Tongue (tissue), 2 donors: ENCODE data around the gene ACIN1. TPM values are rescaled to one million over a fixed set of nuclear protein-coding genes. Genes with fewer than 3 reads are reported as not detected.
A peak's percentile ranks its signal among the peaks of the same experiment; 100 is the strongest.

ENCODE experiments used
- DNase-seq: peaks from one replicate; pipeline ENCODE4 v3.0.0-alpha.2; 2015
- total RNA-seq: library from RNA; depleted of rRNA; stranded (reverse); fragments of >200 nt; gene quantifications from one replicate; pipeline ENCODE4 v1.2.3, GENCODE V29; 2014

ACIN1 gene
- total RNA-seq, 1 donor from 2014 or later: 103 TPM

- peak; percentile 91 for DNase-seq
Observed at GRCh38 chr14:23056956-23057756, 37.8 kb downstream of the ACIN1 start, which contains the start of gene CDH24. Gene CDH24 (minus strand): TSS chr14:23057520. CDS start chr14:23055733, 1,787 bp downstream.

GRCh38 chr14:23056145-23056955 lies 38.6 kb downstream of the ACIN1 start:
- DNase-seq: peak; percentile 61

- no peak for DNase-seq
Observed at GRCh38 chr14:23055621-23056144, 39.3 kb downstream of the ACIN1 start.

GRCh38 chr14:23055147-23055550 lies 39.8 kb downstream of the ACIN1 start:
- DNase-seq: no peak

GRCh38 chr14:23054000-23054811 lies 40.7 kb downstream of the ACIN1 start:
- DNase-seq: no peak

GRCh38 chr14:23053426-23053825 lies 41.5 kb downstream of the ACIN1 start:
- DNase-seq: no peak

- DNase-seq: no peak
Observed at GRCh38 chr14:23052671-23053070, 42.3 kb downstream of the ACIN1 start.

- no peak for DNase-seq
Observed at GRCh38 chr14:23052182-23052623, 42.7 kb downstream of the ACIN1 start.

- no peak for DNase-seq
Observed at GRCh38 chr14:23051141-23052057, 43.5 kb downstream of the ACIN1 start.

GRCh38 chr14:23049011-23049410 lies 45.9 kb downstream of the ACIN1 start:
- DNase-seq: no peak

GRCh38 chr14:23047751-23048693 lies 46.9 kb downstream of the ACIN1 start:
- DNase-seq: no peak

GRCh38 chr14:23047034-23047634 lies 47.8 kb downstream of the ACIN1 start:
- no peak for DNase-seq

- no peak for DNase-seq
Observed at GRCh38 chr14:23045419-23046357, 49.2 kb downstream of the ACIN1 start.

- no peak for DNase-seq
Observed at GRCh38 chr14:23044840-23045239, 50.1 kb downstream of the ACIN1 start.

- no peak for DNase-seq
Observed at GRCh38 chr14:23043754-23044153, 51.2 kb downstream of the ACIN1 start.

- DNase-seq: no peak
Observed at GRCh38 chr14:23043145-23043544, 51.8 kb downstream of the ACIN1 start.

GRCh38 chr14:23042162-23042965 lies 52.6 kb downstream of the ACIN1 start, which contains the start of gene PSMB11:
Gene PSMB11 (plus strand): TSS chr14:23042212. CDS start chr14:23042226, 14 bp downstream.
- no peak for DNase-seq
